ENCODE results near the gene CAMSAP3.

The CAMSAP3 gene, protein sequence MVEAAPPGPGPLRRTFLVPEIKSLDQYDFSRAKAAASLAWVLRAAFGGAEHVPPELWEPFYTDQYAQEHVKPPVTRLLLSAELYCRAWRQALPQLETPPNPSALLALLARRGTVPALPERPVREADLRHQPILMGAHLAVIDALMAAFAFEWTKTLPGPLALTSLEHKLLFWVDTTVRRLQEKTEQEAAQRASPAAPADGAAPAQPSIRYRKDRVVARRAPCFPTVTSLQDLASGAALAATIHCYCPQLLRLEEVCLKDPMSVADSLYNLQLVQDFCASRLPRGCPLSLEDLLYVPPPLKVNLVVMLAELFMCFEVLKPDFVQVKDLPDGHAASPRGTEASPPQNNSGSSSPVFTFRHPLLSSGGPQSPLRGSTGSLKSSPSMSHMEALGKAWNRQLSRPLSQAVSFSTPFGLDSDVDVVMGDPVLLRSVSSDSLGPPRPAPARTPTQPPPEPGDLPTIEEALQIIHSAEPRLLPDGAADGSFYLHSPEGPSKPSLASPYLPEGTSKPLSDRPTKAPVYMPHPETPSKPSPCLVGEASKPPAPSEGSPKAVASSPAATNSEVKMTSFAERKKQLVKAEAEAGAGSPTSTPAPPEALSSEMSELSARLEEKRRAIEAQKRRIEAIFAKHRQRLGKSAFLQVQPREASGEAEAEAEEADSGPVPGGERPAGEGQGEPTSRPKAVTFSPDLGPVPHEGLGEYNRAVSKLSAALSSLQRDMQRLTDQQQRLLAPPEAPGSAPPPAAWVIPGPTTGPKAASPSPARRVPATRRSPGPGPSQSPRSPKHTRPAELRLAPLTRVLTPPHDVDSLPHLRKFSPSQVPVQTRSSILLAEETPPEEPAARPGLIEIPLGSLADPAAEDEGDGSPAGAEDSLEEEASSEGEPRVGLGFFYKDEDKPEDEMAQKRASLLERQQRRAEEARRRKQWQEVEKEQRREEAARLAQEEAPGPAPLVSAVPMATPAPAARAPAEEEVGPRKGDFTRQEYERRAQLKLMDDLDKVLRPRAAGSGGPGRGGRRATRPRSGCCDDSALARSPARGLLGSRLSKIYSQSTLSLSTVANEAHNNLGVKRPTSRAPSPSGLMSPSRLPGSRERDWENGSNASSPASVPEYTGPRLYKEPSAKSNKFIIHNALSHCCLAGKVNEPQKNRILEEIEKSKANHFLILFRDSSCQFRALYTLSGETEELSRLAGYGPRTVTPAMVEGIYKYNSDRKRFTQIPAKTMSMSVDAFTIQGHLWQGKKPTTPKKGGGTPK

DNA sequence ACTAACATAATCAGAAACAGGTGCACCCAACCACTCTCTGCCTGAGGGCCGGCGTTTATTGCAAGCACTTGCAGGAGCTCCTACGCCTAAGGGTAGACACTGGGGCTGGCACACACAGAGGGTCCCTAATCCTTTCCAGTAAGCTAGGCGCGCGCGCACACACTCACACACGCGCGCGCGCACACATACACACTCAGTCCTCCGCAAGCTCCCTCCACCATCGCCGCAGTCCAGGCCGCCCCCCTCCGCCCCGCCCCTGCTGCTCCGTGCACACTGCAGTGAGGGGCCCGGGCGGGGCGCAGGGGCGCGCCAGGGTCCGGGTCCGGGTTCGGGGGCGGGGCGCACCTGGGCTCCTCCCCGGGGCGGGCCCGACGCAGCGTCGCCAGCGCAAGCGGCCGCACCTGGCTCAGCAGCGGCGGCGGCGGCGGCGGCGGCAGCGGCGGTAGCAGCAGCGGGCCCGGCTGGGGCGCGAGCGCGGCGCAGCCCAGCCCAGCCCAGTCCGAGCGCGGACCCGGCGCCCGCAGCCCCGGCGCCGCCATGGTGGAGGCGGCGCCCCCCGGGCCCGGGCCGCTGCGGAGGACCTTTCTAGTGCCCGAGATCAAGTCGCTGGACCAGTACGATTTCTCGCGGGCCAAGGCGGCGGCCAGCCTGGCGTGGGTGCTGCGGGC lies at the start of gene CAMSAP3:
Gene CAMSAP3, plus strand, starts transcription at position 398 of the 668 bp plus-strand sequence. Its CDS starts 140 bp downstream, at position 538.
- Histone ChIP-seq H3K36me3 (ENCODE audit: insufficient read depth, low read length) (no peaks in the 10 kb centered on the region), H3K4me1 (ENCODE audit: insufficient read depth, low read length) (peaks cover 3% of the 10 kb centered on the region), H2AFZ (ENCODE audit: low read depth, low read length) (peak within 1 kb of the TSS; percentile 84), H3K9me3 (ENCODE audit: low read length) (no peaks in the 10 kb centered on the region), H3K4me3 (ENCODE audit: low read length) (peak within 1 kb of the TSS; percentile 56), H3K27me3 (ENCODE audit: insufficient read depth, low read length) (peaks cover 3% of the 10 kb centered on the region)

DNA sequence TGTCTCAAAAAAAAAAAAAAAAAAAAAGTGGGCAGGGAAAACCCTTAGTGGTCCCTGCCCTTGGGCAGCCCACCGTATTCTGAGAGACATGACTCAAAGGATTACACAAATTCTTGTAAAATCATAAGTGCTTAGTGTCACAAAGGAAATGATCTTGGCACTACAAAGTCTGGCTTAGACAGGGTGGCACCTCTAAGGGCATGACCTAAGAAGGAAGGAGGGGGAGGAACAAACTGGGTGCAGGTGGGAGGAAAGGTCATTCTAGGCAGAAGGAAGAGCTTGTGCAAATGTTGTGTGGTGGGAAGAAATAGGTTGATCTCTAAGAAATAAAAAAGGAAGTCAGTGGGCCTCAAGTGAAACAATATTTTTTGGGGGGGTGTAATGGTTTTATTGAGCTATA lies 49.8 kb upstream of the CAMSAP3 start:
- H3K36me3 ChIP-seq (ENCODE audit: insufficient read depth, low read length), result peaks cover 21% of the 10 kb centered on the region
- no peaks in the 10 kb centered on the region for H3K9me3 ChIP-seq (ENCODE audit: low read length)
- no peaks in the 10 kb centered on the region for H3K27me3 ChIP-seq (ENCODE audit: insufficient read depth, low read length)
- no peak overlapping the region for H3K4me3 ChIP-seq (ENCODE audit: low read length)
- no peak overlapping the region for H2AFZ ChIP-seq (ENCODE audit: low read depth, low read length)
- no peaks in the 10 kb centered on the region for H3K4me1 ChIP-seq (ENCODE audit: insufficient read depth, low read length)

DNA sequence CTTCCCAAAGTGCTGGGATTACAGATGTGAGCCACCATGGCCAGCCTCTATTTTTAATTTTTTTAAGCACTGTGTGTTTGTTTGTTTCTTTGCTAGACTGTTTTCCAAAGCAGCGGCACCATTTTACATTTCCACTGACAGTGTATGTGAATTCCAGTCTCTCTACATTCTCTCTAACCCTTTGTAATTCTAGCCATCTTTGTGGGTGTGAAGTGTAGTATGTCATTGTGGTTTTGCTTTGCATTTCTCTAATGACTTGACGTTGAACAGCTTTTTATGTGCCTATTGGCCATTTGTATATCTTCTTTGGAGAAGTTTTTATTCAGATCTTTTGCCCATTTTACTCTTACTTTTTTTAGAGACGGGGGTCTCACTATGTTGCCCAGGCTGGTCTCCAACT lies 48.5 kb upstream of the CAMSAP3 start:
- peaks cover 14% of the 10 kb centered on the region for H3K36me3 ChIP-seq (ENCODE audit: insufficient read depth, low read length)
- H3K9me3 ChIP-seq (ENCODE audit: low read length), result no peaks in the 10 kb centered on the region
- H3K4me1 ChIP-seq (ENCODE audit: insufficient read depth, low read length), result no peaks in the 10 kb centered on the region
- H2AFZ ChIP-seq (ENCODE audit: low read depth, low read length), result no peak overlapping the region
- no peaks in the 10 kb centered on the region for H3K27me3 ChIP-seq (ENCODE audit: insufficient read depth, low read length)
- no peak overlapping the region for H3K4me3 ChIP-seq (ENCODE audit: low read length)

DNA sequence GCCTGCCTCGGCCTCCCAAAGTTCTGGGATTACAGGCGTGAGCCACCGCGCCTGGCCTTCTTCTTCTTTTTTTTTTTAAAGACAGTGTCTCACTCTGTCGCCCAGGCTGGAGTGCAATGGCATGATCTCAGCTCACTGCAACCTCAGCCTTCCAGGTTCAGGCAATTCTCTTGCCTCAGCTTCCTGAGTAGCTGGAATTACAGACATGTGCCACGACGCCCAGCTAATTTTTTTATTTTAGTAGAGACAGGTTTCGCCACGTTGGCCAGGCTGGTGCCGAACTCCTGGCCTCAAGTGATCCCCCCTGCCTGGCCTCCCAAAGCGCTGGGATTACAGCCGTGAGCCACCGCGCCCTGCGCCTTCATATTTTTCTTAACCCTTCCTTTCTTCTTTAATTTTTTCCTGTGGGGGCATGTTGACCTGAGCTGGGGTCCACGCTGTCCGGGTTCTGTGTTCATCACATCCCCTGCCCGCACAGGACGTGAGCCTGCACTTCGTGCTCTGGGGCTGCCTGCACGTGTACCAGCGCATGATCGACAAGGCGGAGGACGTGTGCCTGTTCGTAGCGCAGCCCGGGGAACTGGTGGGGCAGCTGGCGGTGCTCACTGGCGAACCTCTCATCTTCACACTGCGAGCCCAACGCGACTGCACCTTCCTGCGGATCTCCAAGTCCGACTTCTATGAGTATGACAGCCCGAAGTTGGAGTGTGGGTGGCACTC lies 46.1 kb upstream of the CAMSAP3 start:
- peaks cover 14% of the 10 kb centered on the region for H3K36me3 ChIP-seq (ENCODE audit: insufficient read depth, low read length)

DNA sequence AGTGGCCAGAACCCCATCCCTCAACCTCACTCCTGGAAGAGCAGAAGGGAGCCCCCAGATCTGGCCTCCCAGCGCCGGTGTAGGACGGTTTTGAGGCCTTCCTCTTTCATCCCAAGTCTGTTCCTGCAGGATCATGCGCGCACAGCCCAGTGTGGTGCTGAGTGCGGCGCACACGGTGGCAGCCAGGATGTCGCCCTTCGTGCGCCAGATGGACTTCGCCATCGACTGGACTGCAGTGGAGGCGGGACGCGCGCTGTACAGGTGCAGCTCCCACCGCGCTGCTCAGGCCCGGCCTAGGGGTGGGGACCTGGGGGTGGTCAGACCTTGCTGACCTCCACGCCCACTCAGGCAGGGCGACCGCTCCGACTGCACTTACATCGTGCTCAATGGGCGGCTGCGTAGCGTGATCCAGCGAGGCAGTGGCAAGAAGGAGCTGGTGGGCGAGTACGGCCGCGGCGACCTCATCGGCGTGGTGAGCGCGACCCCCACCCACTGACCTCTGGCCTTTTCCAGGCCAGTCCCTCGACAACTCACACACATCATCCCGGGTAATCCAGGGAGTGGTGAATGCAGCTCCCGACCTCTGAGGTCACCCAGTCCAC lies 45.4 kb upstream of the CAMSAP3 start:
- no peaks in the 10 kb centered on the region for H3K27me3 ChIP-seq (ENCODE audit: insufficient read depth, low read length)
- no peak overlapping the region for H3K4me3 ChIP-seq (ENCODE audit: low read length)
- H3K4me1 ChIP-seq (ENCODE audit: insufficient read depth, low read length), result no peaks in the 10 kb centered on the region
- H2AFZ ChIP-seq (ENCODE audit: low read depth, low read length), result no peak overlapping the region
- peaks cover 3% of the 10 kb centered on the region for H3K9me3 ChIP-seq (ENCODE audit: low read length)
- peaks cover 14% of the 10 kb centered on the region for H3K36me3 ChIP-seq (ENCODE audit: insufficient read depth, low read length)

More for the DNA sequence above, 46.1 kb upstream of the CAMSAP3 start:
- H3K4me3 ChIP-seq (ENCODE audit: low read length), result no peak overlapping the region
- H3K9me3 ChIP-seq (ENCODE audit: low read length), result peaks cover 3% of the 10 kb centered on the region
- no peaks in the 10 kb centered on the region for H3K27me3 ChIP-seq (ENCODE audit: insufficient read depth, low read length)
- H3K4me1 ChIP-seq (ENCODE audit: insufficient read depth, low read length), result no peaks in the 10 kb centered on the region
- H2AFZ ChIP-seq (ENCODE audit: low read depth, low read length), result no peak overlapping the region

DNA sequence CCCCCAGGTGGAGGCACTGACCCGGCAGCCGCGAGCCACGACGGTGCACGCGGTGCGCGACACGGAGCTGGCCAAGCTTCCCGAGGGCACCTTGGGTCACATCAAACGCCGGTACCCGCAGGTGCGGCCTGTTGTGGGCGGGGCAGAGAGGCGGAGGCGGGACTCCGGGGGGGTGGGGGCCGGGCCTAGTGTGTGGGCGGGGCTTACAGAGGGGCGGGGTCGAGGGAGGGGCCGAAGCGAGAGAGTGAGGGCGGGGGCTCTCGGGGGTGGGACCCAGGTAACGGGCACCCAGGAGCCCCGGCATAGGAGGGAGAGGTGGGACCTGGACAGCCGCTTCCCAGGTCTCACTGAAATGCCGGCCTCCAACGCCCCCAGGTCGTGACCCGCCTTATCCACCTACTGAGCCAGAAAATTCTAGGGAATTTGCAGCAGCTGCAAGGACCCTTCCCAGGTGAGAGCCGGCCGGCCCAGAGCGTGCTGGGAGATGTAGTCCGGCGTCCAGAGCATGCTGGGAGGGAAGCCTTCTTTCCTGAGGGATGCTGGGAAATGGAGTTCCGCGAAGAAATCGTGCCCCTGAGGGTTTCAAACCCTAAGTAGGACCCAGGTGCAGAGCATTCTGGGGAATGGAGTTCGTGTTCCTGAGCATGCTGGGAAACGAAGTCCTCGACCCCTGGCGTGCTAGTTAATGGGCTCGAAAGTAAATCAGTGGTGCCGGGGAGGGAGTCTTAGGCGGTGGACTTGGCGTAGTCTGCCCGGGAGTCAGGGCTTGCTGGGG lies 44.5 kb upstream of the CAMSAP3 start:
- no peak overlapping the region for H3K4me3 ChIP-seq (ENCODE audit: low read length)
- H3K27me3 ChIP-seq (ENCODE audit: insufficient read depth, low read length), result no peaks in the 10 kb centered on the region
- H3K4me1 ChIP-seq (ENCODE audit: insufficient read depth, low read length), result no peaks in the 10 kb centered on the region
- no peak overlapping the region for H2AFZ ChIP-seq (ENCODE audit: low read depth, low read length)
- H3K36me3 ChIP-seq (ENCODE audit: insufficient read depth, low read length), result peaks cover 15% of the 10 kb centered on the region
- H3K9me3 ChIP-seq (ENCODE audit: low read length), result peaks cover 3% of the 10 kb centered on the region

GRCh38 chr19:7552781-7553180 lies 42.9 kb upstream of the CAMSAP3 start:
- H3K27me3 ChIP-seq (ENCODE audit: insufficient read depth, low read length), result no peaks in the 10 kb centered on the region
- H3K4me1 ChIP-seq (ENCODE audit: insufficient read depth, low read length), result no peaks in the 10 kb centered on the region
- H3K9me3 ChIP-seq (ENCODE audit: low read length), result peaks cover 3% of the 10 kb centered on the region
- H2AFZ ChIP-seq (ENCODE audit: low read depth, low read length), result no peak overlapping the region
- H3K4me3 ChIP-seq (ENCODE audit: low read length), result no peak overlapping the region
- peaks cover 29% of the 10 kb centered on the region for H3K36me3 ChIP-seq (ENCODE audit: insufficient read depth, low read length)

DNA sequence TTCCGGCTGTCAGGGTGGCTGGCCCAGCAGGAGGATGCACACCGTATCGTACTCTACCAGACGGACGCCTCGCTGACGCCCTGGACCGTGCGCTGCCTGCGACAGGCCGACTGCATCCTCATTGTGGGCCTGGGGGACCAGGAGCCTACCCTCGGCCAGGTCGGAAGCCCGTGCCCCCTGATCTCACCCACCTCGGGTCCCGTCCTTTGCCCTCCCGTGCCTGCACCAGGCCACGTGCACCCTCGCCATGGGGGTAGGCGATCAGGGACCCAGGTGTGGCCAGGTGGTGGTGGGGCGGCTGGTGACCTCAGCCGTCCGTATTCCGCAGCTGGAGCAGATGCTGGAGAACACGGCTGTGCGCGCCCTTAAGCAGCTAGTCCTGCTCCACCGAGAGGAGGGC lies 41.1 kb upstream of the CAMSAP3 start:
- H3K4me1 ChIP-seq (ENCODE audit: insufficient read depth, low read length), result no peaks in the 10 kb centered on the region
- no peaks in the 10 kb centered on the region for H3K27me3 ChIP-seq (ENCODE audit: insufficient read depth, low read length)
- no peak overlapping the region for H3K4me3 ChIP-seq (ENCODE audit: low read length)
- no peak overlapping the region for H2AFZ ChIP-seq (ENCODE audit: low read depth, low read length)
- peaks cover 3% of the 10 kb centered on the region for H3K9me3 ChIP-seq (ENCODE audit: low read length)
- H3K36me3 ChIP-seq (ENCODE audit: insufficient read depth, low read length), result peaks cover 39% of the 10 kb centered on the region

DNA sequence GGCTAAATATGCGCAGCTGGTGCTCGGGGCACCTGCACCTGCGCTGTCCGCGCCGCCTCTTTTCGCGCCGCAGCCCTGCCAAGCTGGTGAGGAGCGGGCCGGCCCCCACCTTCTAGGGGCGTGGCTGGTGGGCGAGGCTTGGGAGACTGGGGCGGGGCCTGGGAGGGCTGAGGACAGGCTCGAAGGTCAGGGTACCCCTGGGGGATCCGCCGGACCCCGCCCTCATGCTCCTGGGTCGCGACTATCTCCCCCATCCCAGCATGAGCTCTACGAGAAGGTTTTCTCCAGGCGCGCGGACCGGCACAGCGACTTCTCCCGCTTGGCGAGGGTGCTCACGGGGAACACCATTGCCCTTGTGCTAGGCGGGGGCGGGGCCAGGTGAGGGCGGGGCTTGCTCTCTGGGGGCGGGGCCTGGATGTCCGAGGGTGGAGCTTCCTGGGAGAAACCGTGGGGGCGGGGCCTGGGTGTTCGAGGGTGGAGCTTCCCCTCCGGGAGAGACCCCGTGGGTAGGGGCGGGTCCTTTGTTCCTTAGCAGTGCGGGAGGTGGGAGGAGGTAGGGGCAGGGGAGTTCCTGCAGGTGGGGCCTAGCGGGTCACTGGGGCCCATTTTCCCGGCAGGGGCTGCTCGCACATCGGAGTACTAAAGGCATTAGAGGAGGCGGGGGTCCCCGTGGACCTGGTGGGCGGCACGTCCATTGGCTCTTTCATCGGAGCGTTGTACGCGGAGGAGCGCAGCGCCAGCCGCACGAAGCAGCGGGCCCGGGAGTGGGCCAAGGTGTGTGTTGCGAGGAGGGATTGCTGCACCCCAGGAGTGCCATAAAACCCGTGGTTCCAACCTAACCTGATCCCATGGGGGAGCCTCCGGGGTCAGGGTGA lies 40.4 kb upstream of the CAMSAP3 start:
- H3K4me3 ChIP-seq (ENCODE audit: low read length), result no peak overlapping the region
- H3K36me3 ChIP-seq (ENCODE audit: insufficient read depth, low read length), result peaks cover 38% of the 10 kb centered on the region
- no peaks in the 10 kb centered on the region for H3K27me3 ChIP-seq (ENCODE audit: insufficient read depth, low read length)
- H3K4me1 ChIP-seq (ENCODE audit: insufficient read depth, low read length), result no peaks in the 10 kb centered on the region
- peaks cover 3% of the 10 kb centered on the region for H3K9me3 ChIP-seq (ENCODE audit: low read length)
- H2AFZ ChIP-seq (ENCODE audit: low read depth, low read length), result no peak overlapping the region

- no peaks in the 10 kb centered on the region for H3K27me3 ChIP-seq (ENCODE audit: insufficient read depth, low read length)
Measured at GRCh38 chr19:7556696-7557315, 38.9 kb upstream of the CAMSAP3 start.

More at GRCh38 chr19:7556696-7557315, 38.9 kb upstream of the CAMSAP3 start:
- no peak overlapping the region for H2AFZ ChIP-seq (ENCODE audit: low read depth, low read length)
- H3K4me1 ChIP-seq (ENCODE audit: insufficient read depth, low read length), result no peaks in the 10 kb centered on the region
- peaks cover 3% of the 10 kb centered on the region for H3K9me3 ChIP-seq (ENCODE audit: low read length)
- peaks cover 35% of the 10 kb centered on the region for H3K36me3 ChIP-seq (ENCODE audit: insufficient read depth, low read length)
- H3K4me3 ChIP-seq (ENCODE audit: low read length), result no peak overlapping the region
